DOHH2 (cell line): ENCODE results near the gene MARCHF6.
"Not testable (repeated sequence)": the region's sequence is repeated elsewhere in the genome, so short reads cannot be mapped to it uniquely, and the experiment has no call there.

ENCODE experiments used
- EZH2phosphoT487 ChIP-seq: fragments of 200-600 bp; sonication (generic); IDR thresholded peaks from 2 replicates; pipeline ENCODE4 v1.6.1; 2017; ENCODE audit warnings: borderline replicate concordance, mild to moderate bottlenecking, antibody characterized with exemption, low read length, moderate library complexity, mixed read lengths
- TF ChIP-seq, protein P1 (sequence below): fragments of 200-600 bp; sonication (generic); IDR thresholded peaks from one replicate; pipeline ENCODE4 v1.5.1; 2014; ENCODE audit warnings: antibody characterized with exemption, mild to moderate bottlenecking, low read depth, low read length; ENCODE audit not compliant: poor library complexity, severe bottlenecking

DNA sequence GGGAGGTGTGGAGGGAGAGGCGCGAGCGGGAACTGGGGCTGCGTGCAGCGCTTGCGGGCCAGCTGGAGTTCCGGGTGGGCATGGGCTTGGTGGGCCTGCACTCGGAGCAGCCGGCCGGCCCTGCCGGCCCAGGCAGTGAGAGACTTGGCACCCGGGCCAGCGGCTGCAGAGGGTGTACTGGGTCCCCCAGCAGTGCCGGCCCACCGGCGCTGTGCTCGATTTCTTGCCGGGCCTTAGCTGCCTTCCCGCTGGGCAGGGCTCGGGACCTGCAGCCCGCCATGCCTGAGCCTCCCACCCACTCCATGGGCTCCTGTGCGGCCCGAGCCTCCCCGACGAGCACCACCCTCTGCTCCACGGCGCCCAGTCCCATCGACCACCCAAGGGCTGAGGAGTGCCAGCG is 21.7 kb downstream of the MARCHF6 start:
- TF ChIP-seq, protein P1, sequence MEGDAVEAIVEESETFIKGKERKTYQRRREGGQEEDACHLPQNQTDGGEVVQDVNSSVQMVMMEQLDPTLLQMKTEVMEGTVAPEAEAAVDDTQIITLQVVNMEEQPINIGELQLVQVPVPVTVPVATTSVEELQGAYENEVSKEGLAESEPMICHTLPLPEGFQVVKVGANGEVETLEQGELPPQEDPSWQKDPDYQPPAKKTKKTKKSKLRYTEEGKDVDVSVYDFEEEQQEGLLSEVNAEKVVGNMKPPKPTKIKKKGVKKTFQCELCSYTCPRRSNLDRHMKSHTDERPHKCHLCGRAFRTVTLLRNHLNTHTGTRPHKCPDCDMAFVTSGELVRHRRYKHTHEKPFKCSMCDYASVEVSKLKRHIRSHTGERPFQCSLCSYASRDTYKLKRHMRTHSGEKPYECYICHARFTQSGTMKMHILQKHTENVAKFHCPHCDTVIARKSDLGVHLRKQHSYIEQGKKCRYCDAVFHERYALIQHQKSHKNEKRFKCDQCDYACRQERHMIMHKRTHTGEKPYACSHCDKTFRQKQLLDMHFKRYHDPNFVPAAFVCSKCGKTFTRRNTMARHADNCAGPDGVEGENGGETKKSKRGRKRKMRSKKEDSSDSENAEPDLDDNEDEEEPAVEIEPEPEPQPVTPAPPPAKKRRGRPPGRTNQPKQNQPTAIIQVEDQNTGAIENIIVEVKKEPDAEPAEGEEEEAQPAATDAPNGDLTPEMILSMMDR = not testable (repeated sequence)
- TF ChIP-seq EZH2phosphoT487 = not testable (repeated sequence)
